Measurements from ENCODE around the gene WNT2B.

Gene WNT2B

GRCh38 chr1:112538883-112539282 lies 30.1 kb downstream of the WNT2B start:
- Mint-ChIP-seq H3K27me3 (no peaks in the 10 kb centered on the region), H3K27ac (ENCODE audit: low read depth) (no peak overlapping the region), H3K4me3 (no peak overlapping the region), H3K4me1 (no peaks in the 10 kb centered on the region), H3K36me3 (ENCODE audit: insufficient read depth) (peaks cover 12% of the 10 kb centered on the region), H3K9me3 (no peaks in the 10 kb centered on the region)
- DNase-seq (ENCODE audit: low spot score in 2 of 2), result no peak
- ATAC-seq (replicated peaks; ENCODE audit: extremely low read depth, poor library complexity, severe bottlenecking), result no peak

- Mint-ChIP-seq H3K4me1 (no peaks in the 10 kb centered on the region), H3K4me3 (no peak overlapping the region), H3K9me3 (no peaks in the 10 kb centered on the region), H3K27ac (ENCODE audit: low read depth) (no peak overlapping the region), H3K27me3 (no peaks in the 10 kb centered on the region), H3K36me3 (ENCODE audit: insufficient read depth) (peaks cover 15% of the 10 kb centered on the region)
- DNase-seq (ENCODE audit: low spot score in 2 of 2), result no peak
- ATAC-seq (replicated peaks; ENCODE audit: extremely low read depth, poor library complexity, severe bottlenecking), result no peak
These were observed 31.5 kb downstream of the WNT2B start for GRCh38 chr1:112540226-112540794.

- Mint-ChIP-seq H3K4me1 (no peaks in the 10 kb centered on the region), H3K27ac (ENCODE audit: low read depth) (no peak overlapping the region), H3K4me3 (no peak overlapping the region), H3K36me3 (ENCODE audit: insufficient read depth) (peaks cover 15% of the 10 kb centered on the region), H3K27me3 (no peaks in the 10 kb centered on the region), H3K9me3 (no peaks in the 10 kb centered on the region)
- DNase-seq (ENCODE audit: low spot score in 2 of 2) (no peak), ATAC-seq (replicated peaks; ENCODE audit: extremely low read depth, poor library complexity, severe bottlenecking) (no peak)
These were observed 32.5 kb downstream of the WNT2B start for GRCh38 chr1:112541299-112541698.

GRCh38 chr1:112542206-112542973 lies 33.6 kb downstream of the WNT2B start:
- no peaks in the 10 kb centered on the region for H3K4me1 Mint-ChIP-seq

GRCh38 chr1:112544011-112544688 lies 35.4 kb downstream of the WNT2B start:
- no peaks in the 10 kb centered on the region for H3K4me1 Mint-ChIP-seq
- no peaks in the 10 kb centered on the region for H3K27me3 Mint-ChIP-seq
- H3K4me3 Mint-ChIP-seq, result no peak overlapping the region
- no peak for ATAC-seq (replicated peaks; ENCODE audit: extremely low read depth, poor library complexity, severe bottlenecking)
- no peaks in the 10 kb centered on the region for H3K9me3 Mint-ChIP-seq
- no peak for DNase-seq (ENCODE audit: low spot score in 2 of 2)
- H3K36me3 Mint-ChIP-seq (ENCODE audit: insufficient read depth), result peaks cover 15% of the 10 kb centered on the region
- no peak overlapping the region for H3K27ac Mint-ChIP-seq (ENCODE audit: low read depth)

More at GRCh38 chr1:112542206-112542973, 33.6 kb downstream of the WNT2B start:
- Mint-ChIP-seq H3K27ac (ENCODE audit: low read depth) (no peak overlapping the region), H3K36me3 (ENCODE audit: insufficient read depth) (peaks cover 17% of the 10 kb centered on the region), H3K27me3 (no peaks in the 10 kb centered on the region), H3K4me3 (no peak overlapping the region), H3K9me3 (no peaks in the 10 kb centered on the region)
- DNase-seq (ENCODE audit: low spot score in 2 of 2) (no peak), ATAC-seq (replicated peaks; ENCODE audit: extremely low read depth, poor library complexity, severe bottlenecking) (no peak)

- no peaks in the 10 kb centered on the region for H3K9me3 Mint-ChIP-seq
- no peak overlapping the region for H3K27ac Mint-ChIP-seq (ENCODE audit: low read depth)
- no peaks in the 10 kb centered on the region for H3K27me3 Mint-ChIP-seq
- DNase-seq (ENCODE audit: low spot score in 2 of 2), result no peak
- peaks cover 14% of the 10 kb centered on the region for H3K36me3 Mint-ChIP-seq (ENCODE audit: insufficient read depth)
- no peaks in the 10 kb centered on the region for H3K4me1 Mint-ChIP-seq
- H3K4me3 Mint-ChIP-seq, result no peak overlapping the region
- ATAC-seq (replicated peaks; ENCODE audit: extremely low read depth, poor library complexity, severe bottlenecking), result no peak
These were observed 36.0 kb downstream of the WNT2B start for GRCh38 chr1:112544751-112545150.

GRCh38 chr1:112546076-112546475 lies 37.3 kb downstream of the WNT2B start:
- Mint-ChIP-seq H3K9me3 (no peaks in the 10 kb centered on the region), H3K36me3 (ENCODE audit: insufficient read depth) (peaks cover 8% of the 10 kb centered on the region), H3K27me3 (no peaks in the 10 kb centered on the region), H3K4me1 (no peaks in the 10 kb centered on the region), H3K27ac (ENCODE audit: low read depth) (no peak overlapping the region), H3K4me3 (no peak overlapping the region)
- ATAC-seq (replicated peaks; ENCODE audit: extremely low read depth, poor library complexity, severe bottlenecking), result no peak
- DNase-seq (ENCODE audit: low spot score in 2 of 2), result no peak

GRCh38 chr1:112548547-112548946 lies 39.8 kb downstream of the WNT2B start:
- no peaks in the 10 kb centered on the region for H3K9me3 Mint-ChIP-seq
- DNase-seq (ENCODE audit: low spot score in 2 of 2) (no peak), ATAC-seq (replicated peaks; ENCODE audit: extremely low read depth, poor library complexity, severe bottlenecking) (no peak)
- no peaks in the 10 kb centered on the region for H3K4me1 Mint-ChIP-seq
- no peak overlapping the region for H3K4me3 Mint-ChIP-seq
- no peaks in the 10 kb centered on the region for H3K27me3 Mint-ChIP-seq
- H3K27ac Mint-ChIP-seq (ENCODE audit: low read depth), result no peak overlapping the region
- H3K36me3 Mint-ChIP-seq (ENCODE audit: insufficient read depth), result peaks cover 6% of the 10 kb centered on the region

- ATAC-seq (replicated peaks; ENCODE audit: extremely low read depth, poor library complexity, severe bottlenecking) (no peak), DNase-seq (ENCODE audit: low spot score in 2 of 2) (no peak)
- H3K27me3 Mint-ChIP-seq, result no peaks in the 10 kb centered on the region
- no peaks in the 10 kb centered on the region for H3K9me3 Mint-ChIP-seq
- H3K4me3 Mint-ChIP-seq, result no peak overlapping the region
- H3K36me3 Mint-ChIP-seq (ENCODE audit: insufficient read depth), result peaks cover 5% of the 10 kb centered on the region
- no peaks in the 10 kb centered on the region for H3K4me1 Mint-ChIP-seq
- no peak overlapping the region for H3K27ac Mint-ChIP-seq (ENCODE audit: low read depth)
These were observed 40.8 kb downstream of the WNT2B start for GRCh38 chr1:112549590-112549989.

- Mint-ChIP-seq H3K27me3 (no peaks in the 10 kb centered on the region), H3K4me1 (no peaks in the 10 kb centered on the region), H3K4me3 (no peak overlapping the region), H3K9me3 (no peaks in the 10 kb centered on the region), H3K27ac (ENCODE audit: low read depth) (no peak overlapping the region), H3K36me3 (ENCODE audit: insufficient read depth) (peaks cover 3% of the 10 kb centered on the region)
- DNase-seq (ENCODE audit: low spot score in 2 of 2) (no peak), ATAC-seq (replicated peaks; ENCODE audit: extremely low read depth, poor library complexity, severe bottlenecking) (no peak)
These were observed 45.6 kb downstream of the WNT2B start for GRCh38 chr1:112554411-112554810.

GRCh38 chr1:112557385-112557784 lies 48.6 kb downstream of the WNT2B start:
- DNase-seq (ENCODE audit: low spot score in 2 of 2), result no peak
- no peak overlapping the region for H3K27ac Mint-ChIP-seq (ENCODE audit: low read depth)
- no peaks in the 10 kb centered on the region for H3K27me3 Mint-ChIP-seq

GRCh38 chr1:112558634-112559033 lies 49.9 kb downstream of the WNT2B start:
- Mint-ChIP-seq H3K27ac (ENCODE audit: low read depth) (no peak overlapping the region), H3K27me3 (no peaks in the 10 kb centered on the region), H3K4me1 (no peaks in the 10 kb centered on the region), H3K4me3 (no peak overlapping the region), H3K9me3 (no peaks in the 10 kb centered on the region), H3K36me3 (ENCODE audit: insufficient read depth) (peaks cover 8% of the 10 kb centered on the region)
- ATAC-seq (replicated peaks; ENCODE audit: extremely low read depth, poor library complexity, severe bottlenecking) (no peak), DNase-seq (ENCODE audit: low spot score in 2 of 2) (no peak)

More at GRCh38 chr1:112557385-112557784, 48.6 kb downstream of the WNT2B start:
- H3K9me3 Mint-ChIP-seq, result no peaks in the 10 kb centered on the region
- H3K4me1 Mint-ChIP-seq, result no peaks in the 10 kb centered on the region
- ATAC-seq (replicated peaks; ENCODE audit: extremely low read depth, poor library complexity, severe bottlenecking), result no peak
- peaks cover 7% of the 10 kb centered on the region for H3K36me3 Mint-ChIP-seq (ENCODE audit: insufficient read depth)
- H3K4me3 Mint-ChIP-seq, result no peak overlapping the region

- H3K4me1 Mint-ChIP-seq, result no peaks in the 10 kb centered on the region
- ATAC-seq (replicated peaks; ENCODE audit: extremely low read depth, poor library complexity, severe bottlenecking), result no peak
- no peak for DNase-seq (ENCODE audit: low spot score in 2 of 2)
- H3K36me3 Mint-ChIP-seq (ENCODE audit: insufficient read depth), result peaks cover 6% of the 10 kb centered on the region
- no peaks in the 10 kb centered on the region for H3K27me3 Mint-ChIP-seq
- H3K4me3 Mint-ChIP-seq, result no peak overlapping the region
- H3K9me3 Mint-ChIP-seq, result no peaks in the 10 kb centered on the region
- H3K27ac Mint-ChIP-seq (ENCODE audit: low read depth), result no peak overlapping the region
These were observed 54.6 kb downstream of the WNT2B start for GRCh38 chr1:112563341-112563740.
